HG03175 (cell line): ENCODE data around the gene CISD1.

Experiments
- ATAC-seq: cut with Tn5 transposase; IDR thresholded peaks from one replicate; pipeline ENCODE4 v1.9.1; 2021; ENCODE audit warnings: mild to moderate bottlenecking, moderate library complexity; ENCODE audit not compliant: unreplicated experiment

Gene CISD1

DNA sequence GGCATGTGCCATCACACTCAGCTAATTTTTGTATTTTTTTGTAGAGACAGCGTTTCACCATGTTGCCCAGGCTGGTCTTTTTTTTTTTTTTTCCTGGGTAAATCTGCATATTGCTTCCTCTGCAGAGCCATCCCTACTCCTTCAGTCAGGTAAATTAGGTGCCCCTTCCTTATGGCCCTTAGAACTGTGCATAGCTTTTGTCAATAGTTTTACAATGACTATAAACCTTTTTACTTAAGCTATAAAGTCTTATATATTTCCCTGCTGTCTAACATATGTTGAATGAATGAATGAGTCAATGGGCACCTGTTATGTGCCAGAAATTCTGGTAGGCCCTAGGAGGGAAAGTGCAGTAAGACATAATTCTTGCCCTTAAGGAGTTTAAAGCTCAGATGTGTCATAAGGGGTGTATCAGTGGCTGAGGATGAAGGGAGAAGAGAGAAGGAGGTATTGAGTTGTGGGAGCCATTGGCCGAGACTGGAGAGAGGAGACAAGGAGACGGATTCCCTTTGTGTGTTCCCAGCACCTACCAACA, 35.2 kb downstream of the CISD1 start:
- ATAC-seq: no peak

DNA sequence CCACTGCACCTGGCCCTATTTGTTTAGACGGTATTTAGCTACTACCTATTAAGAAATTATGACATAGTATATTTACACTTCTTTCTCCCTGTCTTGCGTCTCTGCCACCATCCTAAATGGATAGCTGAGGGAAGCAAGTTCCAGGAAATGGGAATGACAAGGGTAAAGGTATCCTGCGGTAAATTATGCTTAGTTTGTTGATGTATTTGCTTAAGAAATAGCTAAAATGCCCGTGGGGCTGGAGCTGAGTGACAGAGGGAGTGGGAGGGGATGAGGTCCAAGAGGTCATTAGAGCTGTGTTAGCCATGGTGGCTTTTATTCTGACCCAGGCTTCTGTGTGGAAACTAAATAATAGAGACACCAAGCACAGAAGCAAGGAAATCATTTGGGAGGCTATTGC, 36.9 kb downstream of the CISD1 start:
- no peak for ATAC-seq

DNA sequence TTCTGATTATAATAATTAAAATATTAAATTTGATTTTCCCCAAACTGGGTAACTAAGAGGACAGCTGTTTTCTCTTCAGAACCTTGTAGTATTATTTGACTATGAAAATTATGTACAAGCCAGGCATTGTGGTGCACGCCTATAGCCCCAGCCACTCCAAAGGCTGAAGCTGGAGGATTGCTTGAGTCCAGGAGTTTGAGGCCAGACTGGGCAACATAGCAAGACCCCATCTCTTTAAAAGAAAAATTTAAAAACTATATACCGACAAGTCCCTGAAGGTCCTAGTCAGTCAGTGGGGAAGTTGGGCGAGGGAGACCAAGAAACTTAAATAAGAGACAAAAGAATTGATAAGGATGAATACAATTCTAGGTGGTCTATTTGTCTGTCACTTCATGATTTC, 38.7 kb downstream of the CISD1 start:
- ATAC-seq: no peak

DNA sequence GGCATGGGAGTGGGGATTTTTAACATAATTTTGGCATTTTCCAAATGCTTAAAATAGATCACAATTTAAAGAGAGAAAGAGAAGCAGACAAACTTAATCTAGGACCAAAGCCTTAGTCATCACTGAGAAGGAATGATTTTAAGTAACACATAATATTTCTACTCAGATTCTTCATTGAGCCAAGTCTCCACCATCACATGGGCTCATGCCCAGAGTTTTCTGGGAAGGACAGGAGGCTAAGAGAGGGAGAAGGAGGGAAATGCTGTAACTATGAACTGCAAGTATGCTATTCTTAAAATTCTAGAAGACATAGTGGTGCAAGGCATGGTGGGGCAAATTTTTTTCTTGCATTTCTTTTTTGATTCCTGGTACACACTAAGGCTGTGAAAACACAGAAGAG, 42.1 kb downstream of the CISD1 start:
- no peak for ATAC-seq

DNA sequence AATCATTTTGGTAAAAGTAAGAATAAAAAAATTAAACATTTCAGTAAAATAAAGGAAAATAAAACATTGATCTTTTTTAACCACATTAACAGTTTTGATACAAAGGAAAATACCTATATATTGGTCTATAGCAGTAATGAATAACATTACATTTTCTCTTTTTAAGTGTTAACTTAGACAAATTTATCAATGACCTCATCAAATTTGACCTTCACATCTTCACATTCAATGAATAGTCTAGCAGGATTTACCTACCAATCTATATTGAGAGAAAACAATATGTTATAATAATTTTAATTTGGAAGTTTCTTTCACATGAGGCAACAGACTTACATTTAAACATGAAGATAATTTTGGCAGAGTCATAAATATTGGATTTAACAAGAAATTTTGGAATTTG, 47.9 kb downstream of the CISD1 start:
- ATAC-seq: no peak

DNA sequence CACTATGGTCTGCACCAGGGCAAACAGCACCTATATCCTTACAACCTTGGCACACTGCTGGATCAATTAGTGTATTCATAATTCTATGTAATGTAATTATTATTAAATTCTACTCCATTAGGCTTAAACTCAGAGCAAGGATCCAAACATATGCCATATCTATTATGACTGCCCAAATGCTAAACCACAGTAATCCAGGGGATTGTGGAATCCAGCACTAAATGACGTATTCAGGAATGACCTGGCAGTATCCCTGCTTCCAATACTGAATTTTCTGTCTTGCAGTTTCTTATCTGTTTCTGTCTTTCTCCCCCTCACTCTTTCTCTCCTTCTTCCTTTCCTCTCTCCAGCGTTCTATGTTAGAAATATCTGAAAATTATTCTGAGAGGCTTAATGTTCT, 49.4 kb downstream of the CISD1 start:
- no peak for ATAC-seq

DNA sequence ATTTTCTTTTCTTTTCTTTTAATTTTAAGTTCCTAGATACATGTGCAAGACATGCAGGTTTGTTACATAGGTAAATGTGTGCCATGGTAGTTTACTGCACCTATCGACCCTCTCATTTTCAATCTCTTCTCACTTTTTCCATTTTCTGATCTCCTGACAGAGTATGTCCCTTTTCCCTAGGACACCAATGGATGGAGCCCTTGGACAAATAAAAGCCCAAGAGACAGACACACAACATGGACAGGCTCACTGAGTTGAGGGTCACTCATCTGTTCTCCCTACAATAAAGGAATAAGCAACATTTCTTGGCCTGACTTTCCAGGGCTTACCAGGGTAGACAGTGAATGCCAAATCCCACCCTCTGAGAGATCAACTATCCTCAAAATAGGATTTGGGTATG, 50.6 kb downstream of the CISD1 start:
- ATAC-seq: no peak

DNA sequence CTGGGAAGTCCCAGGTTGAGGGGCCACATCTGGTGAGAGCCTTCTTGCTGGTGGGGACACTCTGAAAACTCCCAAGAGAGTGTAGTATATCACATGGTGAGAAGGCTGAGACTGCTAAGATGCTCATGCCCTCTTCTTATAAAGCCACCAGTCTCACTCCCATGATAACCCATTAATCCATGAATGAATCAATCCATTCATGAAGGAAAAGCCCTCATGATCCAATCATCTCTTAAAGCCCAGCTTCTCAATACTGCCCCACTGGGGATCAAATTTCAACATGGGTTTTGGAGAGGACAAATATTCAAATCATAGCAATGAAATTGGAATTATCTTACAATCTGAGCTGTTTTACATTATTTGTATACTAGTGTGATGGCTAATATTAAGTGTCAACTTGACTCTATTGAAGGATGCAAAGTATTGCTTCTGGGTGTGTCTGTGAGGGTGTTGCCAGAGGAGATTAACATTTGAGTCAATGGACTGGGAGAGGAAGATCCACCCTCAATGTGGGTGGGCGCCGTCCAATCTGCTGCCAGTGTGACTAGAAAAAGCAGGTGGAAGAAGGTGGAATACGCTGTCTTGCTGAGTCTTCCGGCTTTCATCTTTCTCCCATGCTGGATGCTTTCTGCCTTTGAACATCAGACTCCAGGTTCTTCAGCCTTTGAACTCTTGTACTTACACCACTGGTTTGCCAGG, 51.5 kb downstream of the CISD1 start:
- no peak for ATAC-seq

DNA sequence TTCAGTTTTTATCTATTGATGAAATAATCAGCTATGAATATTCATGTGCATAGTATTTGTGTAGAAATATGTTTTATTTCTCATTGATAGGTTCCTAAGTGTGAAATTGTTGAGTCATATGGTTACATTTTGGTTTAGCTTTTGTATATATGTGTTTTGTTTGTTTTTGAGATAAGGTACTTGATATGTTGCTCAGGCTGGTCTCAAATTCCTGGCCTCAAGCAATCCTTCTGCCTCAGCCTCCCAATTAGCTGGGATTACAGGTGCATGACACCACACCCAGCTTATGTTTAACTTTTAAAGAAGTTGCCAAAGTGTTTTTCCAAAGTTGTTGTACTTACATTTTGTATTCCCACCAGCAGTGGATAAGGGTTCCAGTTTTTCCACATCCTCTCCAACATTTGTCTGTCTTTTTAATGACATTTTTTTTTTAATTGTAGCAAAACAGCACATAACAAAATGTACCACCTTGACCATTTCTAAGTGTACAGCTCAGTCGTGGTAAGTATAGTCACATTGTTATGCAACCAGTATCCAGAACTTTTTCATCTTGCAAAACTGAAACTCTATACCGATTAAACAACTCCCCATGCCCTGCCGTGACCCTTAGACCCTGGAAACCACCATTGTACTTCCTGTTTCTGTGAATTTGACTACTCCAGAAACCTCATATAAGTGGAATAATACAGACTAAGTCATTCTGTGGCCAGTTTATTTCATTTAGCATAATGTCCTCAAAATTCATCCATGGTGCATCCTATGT, 53.3 kb downstream of the CISD1 start:
- peak; percentile 92 for ATAC-seq

DNA sequence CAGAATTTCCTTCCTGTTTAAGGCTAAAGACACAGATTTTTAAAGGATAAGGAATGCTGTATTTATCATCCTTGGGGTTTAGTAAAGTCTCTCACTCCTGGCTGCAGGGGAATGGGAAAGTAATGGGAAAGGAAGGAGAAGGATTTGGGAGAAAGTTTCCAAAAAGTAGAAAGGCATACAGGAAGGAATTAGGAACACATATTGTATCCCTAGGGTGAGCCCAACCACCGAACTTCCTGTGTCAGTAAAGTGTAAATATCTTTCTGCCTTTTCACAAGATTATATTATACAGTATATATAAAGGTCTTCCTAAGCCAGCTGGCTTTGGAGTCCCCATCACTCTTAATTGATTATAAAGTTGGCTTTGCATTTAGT, 53.9 kb downstream of the CISD1 start:
- ATAC-seq: no peak

DNA sequence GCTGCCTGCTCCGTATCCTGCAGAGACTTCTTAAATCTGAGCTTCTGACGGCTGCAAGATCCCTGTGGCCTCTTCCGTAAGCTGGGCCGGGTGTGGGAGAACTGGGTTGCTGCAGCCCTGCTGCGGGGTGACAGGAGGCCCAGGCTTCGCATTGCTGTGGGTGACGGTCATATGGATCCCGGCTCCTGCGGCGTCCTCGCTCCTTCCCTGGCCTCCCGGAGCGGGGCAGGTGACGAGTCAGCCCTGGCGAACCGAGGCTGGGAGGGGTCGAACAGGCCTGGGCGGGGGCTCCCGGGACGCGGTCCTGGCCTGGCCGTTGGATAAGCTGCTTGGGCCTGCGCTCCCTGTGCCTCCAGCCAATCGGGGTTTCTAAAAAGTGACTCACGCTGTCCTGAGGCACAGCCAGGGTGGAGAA, 58.0 kb downstream of the CISD1 start:
- no peak for ATAC-seq

DNA sequence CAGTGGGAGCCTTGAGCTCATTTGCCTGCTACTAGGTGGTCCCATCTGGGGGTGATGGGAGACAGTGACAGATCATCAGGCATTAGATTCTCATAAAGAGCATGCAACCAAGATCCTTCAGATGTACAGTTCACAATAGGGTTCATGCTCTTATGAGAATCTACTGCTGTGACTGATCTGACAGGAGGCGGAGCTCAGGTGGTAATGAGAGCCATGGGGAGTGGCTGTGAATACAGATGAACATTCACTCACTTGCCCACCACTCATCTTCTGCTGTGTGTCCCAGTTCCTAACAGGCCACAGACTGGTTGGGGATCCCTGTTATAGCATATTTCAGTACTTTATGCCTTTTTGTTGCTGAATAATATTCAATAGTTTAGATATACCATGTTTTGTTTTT, 59.3 kb downstream of the CISD1 start:
- no peak for ATAC-seq

DNA sequence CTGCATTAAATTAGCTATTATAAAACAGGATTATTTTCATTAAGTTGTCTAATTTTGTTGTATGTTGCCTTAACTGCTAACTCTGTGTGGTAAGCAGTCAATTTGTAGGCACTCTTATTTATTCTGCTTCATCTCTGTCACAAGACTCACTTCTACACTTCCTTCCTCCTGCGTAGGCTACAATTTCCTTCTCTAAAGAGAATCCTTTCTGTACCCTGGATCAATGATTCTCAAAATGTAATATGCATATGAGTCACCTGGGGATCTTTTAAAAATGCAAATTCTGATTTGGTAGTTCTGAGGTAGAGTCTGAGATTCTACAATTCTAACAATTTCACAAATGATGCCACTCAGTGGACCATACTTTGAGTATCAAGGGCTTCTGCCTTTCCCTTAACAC, 61.5 kb downstream of the CISD1 start:
- ATAC-seq: no peak

DNA sequence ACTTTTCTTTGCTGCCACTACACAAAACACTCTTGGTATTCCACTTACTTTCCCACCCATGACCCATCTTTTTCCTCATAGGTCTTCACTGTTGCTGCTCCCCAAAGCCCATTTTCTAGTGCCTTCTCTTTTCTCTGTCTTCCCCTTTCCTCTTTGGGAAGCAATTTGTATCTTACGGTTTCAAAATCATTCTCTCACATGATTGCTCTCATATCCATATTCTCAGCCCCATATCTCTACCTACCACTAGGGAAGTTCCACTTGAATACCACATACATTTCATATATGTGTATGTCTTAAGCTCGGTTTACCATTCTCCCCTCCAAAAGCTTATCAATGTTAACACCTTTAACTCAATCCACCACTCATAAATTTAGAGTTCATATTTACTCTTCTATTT, 62.7 kb downstream of the CISD1 start:
- ATAC-seq: no peak

DNA sequence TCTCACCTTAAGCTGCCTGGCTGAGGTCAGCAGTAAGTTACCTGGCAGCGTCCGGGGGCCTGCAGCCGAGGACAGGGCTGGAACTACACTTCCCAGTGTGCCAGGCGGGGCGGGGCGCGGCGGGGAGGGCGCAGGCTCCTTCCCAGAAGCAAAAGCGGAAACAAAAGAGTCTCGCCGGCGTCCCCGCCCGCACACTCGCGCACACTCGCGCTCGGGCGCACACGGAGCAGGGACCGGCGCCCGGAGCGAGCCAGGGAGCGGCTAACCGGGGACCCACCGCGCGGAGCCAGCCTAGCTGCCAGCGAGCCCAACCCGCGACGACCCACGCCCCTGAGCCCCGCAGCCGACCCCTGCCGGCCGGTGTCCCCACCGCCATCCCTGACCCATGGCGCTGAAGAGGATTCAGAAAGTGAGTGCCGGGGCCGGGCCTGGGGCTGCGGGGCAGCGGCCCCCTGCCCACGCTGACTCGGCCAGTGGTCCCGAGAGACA, 65.9 kb downstream of the CISD1 start, which contains the start of gene UBE2D1:
Gene UBE2D1, plus strand, starts transcription at position 190 of the 489 bp plus-strand sequence. Its CDS starts 196 bp downstream, at position 386.
- ATAC-seq: peak; percentile 94

DNA sequence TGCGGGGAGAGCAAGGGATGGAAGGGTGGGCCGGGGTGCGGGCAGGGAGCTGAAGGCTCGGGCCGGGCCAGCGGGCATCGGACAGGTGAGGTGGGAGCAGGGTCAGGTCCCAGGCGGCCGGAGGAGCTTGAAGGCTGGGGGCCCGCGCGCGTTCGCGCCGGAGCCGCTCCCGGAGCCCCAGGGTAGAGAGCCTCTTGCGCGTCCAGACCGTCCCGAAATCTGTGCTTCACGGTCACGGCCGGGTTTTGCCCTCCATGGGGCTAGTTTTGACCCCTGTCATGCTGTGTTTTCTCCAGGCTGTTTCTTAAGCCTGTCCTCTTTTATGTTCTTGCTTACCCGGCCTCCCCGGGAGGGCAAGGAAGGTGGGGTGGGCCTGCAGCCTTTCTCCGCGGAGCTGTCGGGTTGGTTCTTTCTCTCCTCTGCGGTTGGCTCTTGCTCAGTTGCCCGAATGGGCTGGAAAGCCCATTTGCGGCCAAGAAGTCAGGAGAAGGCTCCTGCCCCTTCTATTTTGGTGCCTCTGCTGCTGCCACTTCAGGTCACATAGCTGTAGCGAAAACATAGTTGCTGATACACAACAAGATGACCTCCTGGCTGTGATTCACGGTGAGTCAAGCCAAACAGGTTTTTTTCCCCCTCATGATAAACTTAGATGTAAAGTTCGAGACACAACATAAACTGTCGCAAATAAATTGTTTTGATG, 66.5 kb downstream of the CISD1 start:
- peak; percentile 51 for ATAC-seq

DNA sequence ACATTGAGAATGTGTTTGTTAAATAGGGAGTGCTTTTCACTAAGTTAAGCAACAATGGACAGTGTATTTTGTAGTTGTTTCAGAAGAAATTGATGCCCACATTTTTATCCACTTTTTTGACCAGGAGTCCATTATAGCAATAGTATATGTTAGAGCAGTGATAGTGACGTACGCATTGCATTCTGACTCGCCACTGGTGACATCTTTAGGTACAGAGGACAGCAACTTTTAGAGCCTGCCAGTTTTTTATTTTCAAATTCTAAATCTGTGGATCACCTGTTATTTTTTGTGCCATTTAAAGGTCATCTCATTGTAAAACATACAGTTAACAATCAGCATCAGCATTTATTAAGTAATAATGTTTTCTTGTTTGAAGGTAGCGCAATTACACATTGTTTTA, 67.3 kb downstream of the CISD1 start:
- ATAC-seq: no peak
